HFFc6 (cell line): ENCODE measurements around the gene TRPM2. TPM values are rescaled to one million over a fixed set of nuclear protein-coding genes. Genes with fewer than 3 reads are reported as not detected.

Experiments
- DNase-seq: peaks from one replicate; pipeline ENCODE4 v3.0.0-alpha.2; 2018
- H3K27ac Mint-ChIP-seq: 2 replicates; pipeline ENCODE4 v1.8.0; 2020; ENCODE audit warnings: mild to moderate bottlenecking, mixed read lengths
- H3K27me3 Mint-ChIP-seq: 2 replicates; pipeline ENCODE4 v1.8.0; 2021; ENCODE audit warnings: mild to moderate bottlenecking, moderate library complexity, mixed read lengths; ENCODE audit not compliant: insufficient read depth
- H3K36me3 Mint-ChIP-seq: 2 replicates; pipeline ENCODE4 v1.8.0; 2021; ENCODE audit warnings: low read depth, mixed read lengths
- H3K4me1 Mint-ChIP-seq: 2 replicates; pipeline ENCODE4 v1.8.0; 2020; ENCODE audit warnings: low read depth, mixed read lengths
- H3K4me3 Mint-ChIP-seq: 2 replicates; pipeline ENCODE4 v1.8.0; 2020; ENCODE audit warnings: mild to moderate bottlenecking, moderate library complexity, mixed read lengths
- H3K9me3 Mint-ChIP-seq: 2 replicates; pipeline ENCODE4 v1.8.0; 2020; ENCODE audit warnings: mild to moderate bottlenecking, mixed read lengths
- CTCF ChIP-seq: fragments of 200-600 bp; sonication (generic); IDR thresholded peaks from 2 replicates; pipeline ENCODE4 v1.5.0; 2021; ENCODE audit warnings: antibody characterized with exemption, mild to moderate bottlenecking
- total RNA-seq, 6 experiments: library from RNA; stranded (reverse); fragmentation: NEBNext Ultra II Directional; extraction: Animal tissue kit (Norgen Biotek cat#: 25700); gene quantifications; 2 replicates in 1 of 6; 3 replicates in 5 of 6; pipeline ENCODE4 v1.2.3, GENCODE V29; 2021

Gene TRPM2
- total RNA-seq, 6 experiments from 2014 or later = 0.09 to 0.31 (median 0.20) TPM; not detected in 2

GRCh38 chr21:44323591-44323990 lies 29.8 kb upstream of the TRPM2 start:
- Mint-ChIP-seq H3K36me3 (no peaks in the 10 kb centered on the region), H3K4me3 (no peak overlapping the region), H3K27ac (no peak overlapping the region), H3K9me3 (no peaks in the 10 kb centered on the region), H3K27me3 (peaks cover 4% of the 10 kb centered on the region; the same call in 1 of the 2 replicates), H3K4me1 (no peaks in the 10 kb centered on the region)
- DNase-seq = no peak
- TF ChIP-seq CTCF = no peak

- Mint-ChIP-seq H3K4me3 (no peak overlapping the region), H3K36me3 (no peaks in the 10 kb centered on the region), H3K4me1 (no peaks in the 10 kb centered on the region), H3K9me3 (no peaks in the 10 kb centered on the region), H3K27ac (no peak overlapping the region), H3K27me3 (peaks cover 6% of the 10 kb centered on the region; the same call in 1 of the 2 replicates)
- no peak for DNase-seq
- TF ChIP-seq CTCF = no peak
Measured at GRCh38 chr21:44324106-44324853, 29.1 kb upstream of the TRPM2 start.

GRCh38 chr21:44324854-44325107 lies 28.6 kb upstream of the TRPM2 start:
- H3K27ac Mint-ChIP-seq = no peak overlapping the region
- no peaks in the 10 kb centered on the region for H3K36me3 Mint-ChIP-seq
- no peaks in the 10 kb centered on the region for H3K9me3 Mint-ChIP-seq
- no peak overlapping the region for H3K4me3 Mint-ChIP-seq
- H3K4me1 Mint-ChIP-seq = no peaks in the 10 kb centered on the region
- H3K27me3 Mint-ChIP-seq = peaks cover 9% of the 10 kb centered on the region; the same call in 1 of the 2 replicates
- no peak for TF ChIP-seq CTCF
- DNase-seq = no peak

GRCh38 chr21:44325386-44326271 lies 27.8 kb upstream of the TRPM2 start:
- Mint-ChIP-seq H3K9me3 (no peaks in the 10 kb centered on the region), H3K27ac (no peak overlapping the region)
- no peak for TF ChIP-seq CTCF

GRCh38 chr21:44326272-44326647 lies 27.2 kb upstream of the TRPM2 start:
- H3K27me3 Mint-ChIP-seq = peaks cover 11% of the 10 kb centered on the region; the same call in 1 of the 2 replicates
- TF ChIP-seq CTCF = no peak
- H3K27ac Mint-ChIP-seq = no peak overlapping the region
- H3K36me3 Mint-ChIP-seq = no peaks in the 10 kb centered on the region
- no peaks in the 10 kb centered on the region for H3K4me1 Mint-ChIP-seq
- no peak overlapping the region for H3K4me3 Mint-ChIP-seq
- no peak for DNase-seq
- H3K9me3 Mint-ChIP-seq = no peaks in the 10 kb centered on the region

More at GRCh38 chr21:44325386-44326271, 27.8 kb upstream of the TRPM2 start:
- no peaks in the 10 kb centered on the region for H3K4me1 Mint-ChIP-seq
- no peak overlapping the region for H3K4me3 Mint-ChIP-seq
- H3K27me3 Mint-ChIP-seq = peaks cover 9% of the 10 kb centered on the region; the same call in 1 of the 2 replicates
- H3K36me3 Mint-ChIP-seq = no peaks in the 10 kb centered on the region
- DNase-seq = no peak
